H9 (cell line): Measurements from ENCODE around the gene PRICKLE1. TPM values are rescaled to one million over a fixed set of nuclear protein-coding genes. Genes with fewer than 3 reads are reported as not detected.

ENCODE experiments used
- DNase-seq: peaks from one replicate; pipeline ENCODE4 v3.0.0-alpha.2; 2017
- H2AFZ ChIP-seq: one replicate; pipeline ENCODE4 v1.6.1; 2013; ENCODE audit warnings: mild to moderate bottlenecking, low read length, control low read depth, moderate library complexity
- H2AK5ac ChIP-seq: 2 replicates; pipeline ENCODE4 v1.6.1; 2013; ENCODE audit warnings: low read length, control low read depth, mixed read lengths; ENCODE audit not compliant: insufficient read length
- H2BK120ac ChIP-seq: one replicate; pipeline ENCODE4 v1.6.1; 2013; ENCODE audit warnings: low read depth, mild to moderate bottlenecking, low read length, control low read depth, inconsistent platforms; ENCODE audit not compliant: poor library complexity, severe bottlenecking
- H2BK12ac ChIP-seq: 2 replicates; pipeline ENCODE4 v1.6.1; 2013; ENCODE audit warnings: low read length, control low read depth, mixed read lengths, low read depth; ENCODE audit not compliant: insufficient read length
- H2BK15ac ChIP-seq: 2 replicates; pipeline ENCODE4 v1.6.1; 2013; ENCODE audit warnings: low read depth, low read length, control low read depth
- H2BK20ac ChIP-seq: one replicate; pipeline ENCODE4 v1.6.1; 2013; ENCODE audit warnings: low read depth, mild to moderate bottlenecking, low read length, control low read depth, inconsistent platforms; ENCODE audit not compliant: poor library complexity, severe bottlenecking
- H2BK5ac ChIP-seq: 2 replicates; pipeline ENCODE4 v1.6.1; 2013; ENCODE audit warnings: low read length, control low read depth, mixed read lengths; ENCODE audit not compliant: insufficient read length
- H3K14ac ChIP-seq: 2 replicates; pipeline ENCODE4 v1.6.1; 2013; ENCODE audit warnings: low read length, control low read depth; ENCODE audit not compliant: insufficient read depth
- H3K18ac ChIP-seq: 2 replicates; pipeline ENCODE4 v1.6.1; 2013; ENCODE audit warnings: low read depth, mild to moderate bottlenecking, mixed read lengths, low read length, control low read depth; ENCODE audit not compliant: insufficient read length
- H3K23ac ChIP-seq: 2 replicates; pipeline ENCODE4 v1.6.1; 2013; ENCODE audit warnings: low read length, control low read depth, mixed read lengths, low read depth; ENCODE audit not compliant: insufficient read length
- H3K23me2 ChIP-seq: 2 replicates; pipeline ENCODE4 v1.6.1; 2013; ENCODE audit warnings: low read depth, mild to moderate bottlenecking, mixed read lengths, low read length, control low read depth; ENCODE audit not compliant: insufficient read length, poor library complexity, severe bottlenecking
- H3K27ac ChIP-seq: 2 replicates; pipeline ENCODE4 v1.5.1; 2013; ENCODE audit warnings: low read length, control low read depth, mixed read lengths, low read depth; ENCODE audit not compliant: insufficient read length
- H3K27me3 ChIP-seq: 2 replicates; pipeline ENCODE4 v1.6.1; 2013; ENCODE audit warnings: low read length, control low read depth, inconsistent platforms; ENCODE audit not compliant: insufficient read depth
- H3K4ac ChIP-seq: 2 replicates; pipeline ENCODE4 v1.6.1; 2013; ENCODE audit warnings: low read depth, mild to moderate bottlenecking, control low read depth, inconsistent platforms, low read length, moderate library complexity
- H3K4me1 ChIP-seq: 2 replicates; pipeline ENCODE4 v1.6.1; 2013; ENCODE audit warnings: low read length, control low read depth, inconsistent platforms; ENCODE audit not compliant: insufficient read depth
- H3K4me2 ChIP-seq: 2 replicates; pipeline ENCODE4 v1.6.1; 2013; ENCODE audit warnings: low read length, control low read depth, mixed read lengths; ENCODE audit not compliant: insufficient read length, insufficient read depth
- H3K56ac ChIP-seq: 2 replicates; pipeline ENCODE4 v1.6.1; 2013; ENCODE audit warnings: low read depth, mild to moderate bottlenecking, mixed read lengths, low read length, control low read depth; ENCODE audit not compliant: insufficient read length
- H3K79me1 ChIP-seq: 2 replicates; pipeline ENCODE4 v1.6.1; 2013; ENCODE audit warnings: low read depth, mild to moderate bottlenecking, moderate library complexity, low read length, control low read depth, inconsistent platforms; ENCODE audit not compliant: insufficient read depth, poor library complexity, severe bottlenecking
- H3K79me2 ChIP-seq: 2 replicates; pipeline ENCODE4 v1.6.1; 2013; ENCODE audit warnings: low read length, control low read depth, inconsistent platforms; ENCODE audit not compliant: insufficient read depth
- H3K9ac ChIP-seq: 2 replicates; pipeline ENCODE4 v1.6.1; 2013; ENCODE audit warnings: low read length, control low read depth, mixed read lengths; ENCODE audit not compliant: insufficient read length; ENCODE audit errors: extremely low read depth
- H3K9me3 ChIP-seq: one replicate; pipeline ENCODE4 v1.6.1; 2013; ENCODE audit warnings: low read depth, low read length, inconsistent platforms; ENCODE audit not compliant: control insufficient read depth
- H3T11ph ChIP-seq: one replicate; pipeline ENCODE4 v1.6.1; 2013; ENCODE audit warnings: mild to moderate bottlenecking, low read length, control low read depth, inconsistent platforms
- H4K20me1 ChIP-seq: one replicate; pipeline ENCODE4 v1.6.1; 2013; ENCODE audit not compliant: control insufficient read depth, insufficient read length, insufficient read depth
- H4K5ac ChIP-seq: 2 replicates; pipeline ENCODE4 v1.6.1; 2013; ENCODE audit warnings: low read depth, mild to moderate bottlenecking, mixed read lengths, low read length, control low read depth; ENCODE audit not compliant: insufficient read length
- H4K8ac ChIP-seq: replicated peaks from 2 replicates; pipeline ENCODE4 v1.6.1; 2013; ENCODE audit warnings: low read length, control low read depth, mixed read lengths, low read depth; ENCODE audit not compliant: insufficient read length
- H4K91ac ChIP-seq: 2 replicates; pipeline ENCODE4 v1.6.1; 2013; ENCODE audit warnings: low read depth, mild to moderate bottlenecking, moderate library complexity, mixed read lengths, low read length, control low read depth; ENCODE audit not compliant: insufficient read length
- H3K27ac Mint-ChIP-seq, 3 experiments: 2 replicates in 2 of 3; 3 replicates in 1 of 3; pipeline ENCODE4 v1.8.0; 2020 to 2021; ENCODE audit warnings: mixed read lengths in 3 of 3, mild to moderate bottlenecking in 1 of 3, moderate library complexity in 1 of 3
- H3K27me3 Mint-ChIP-seq: 2 replicates; pipeline ENCODE4 v1.8.0; 2021; ENCODE audit warnings: low read depth, mild to moderate bottlenecking, moderate library complexity, mixed read lengths
- H3K36me3 Mint-ChIP-seq, 3 experiments: 2 replicates in 2 of 3; 3 replicates in 1 of 3; pipeline ENCODE4 v1.8.0; 2020 to 2021; ENCODE audit warnings: low read depth in 3 of 3, mixed read lengths in 3 of 3; ENCODE audit not compliant: insufficient read depth in 1 of 3
- H3K4me1 Mint-ChIP-seq, 2 experiments: 2 replicates each; pipeline ENCODE4 v1.8.0; 2020; ENCODE audit warnings: mixed read lengths in 2 of 2
- H3K4me3 Mint-ChIP-seq, 2 experiments: 2 replicates in 1 of 2; 3 replicates in 1 of 2; pipeline ENCODE4 v1.8.0; 2020 to 2021; ENCODE audit warnings: mild to moderate bottlenecking in 2 of 2, mixed read lengths in 2 of 2, moderate library complexity in 1 of 2
- H3K9me3 Mint-ChIP-seq, 2 experiments: 2 replicates in 1 of 2; 3 replicates in 1 of 2; pipeline ENCODE4 v1.8.0; 2020; ENCODE audit warnings: mild to moderate bottlenecking in 2 of 2, mixed read lengths in 2 of 2, moderate library complexity in 1 of 2
- WGBS: extraction: QIAGEN DNeasy Blood & Tissue Kit; methylation state at CpG from one replicate; pipeline ENCODE4 v1.1.7; 2013; ENCODE audit warnings: missing lambda C conversion rate, low lambda C conversion rate, mixed read lengths; ENCODE audit not compliant: insufficient read length; ENCODE audit errors: extremely low coverage; 5-methylcytosine and 5-hydroxymethylcytosine counted together
- total RNA-seq: library from RNA; stranded (reverse); gene quantifications from 2 replicates; pipeline ENCODE4 v1.2.1, GENCODE V29; 2021
- TF ChIP-seq, protein P1 (sequence below): fragments of 200-600 bp; sonication (generic); conservative IDR thresholded peaks from 3 replicates; pipeline ENCODE4 v1.8.0; 2021; ENCODE audit warnings: antibody characterized with exemption, mild to moderate bottlenecking

The PRICKLE1 gene
- total RNA-seq, 1 experiment from 2014 or later: 20.5 TPM

DNA sequence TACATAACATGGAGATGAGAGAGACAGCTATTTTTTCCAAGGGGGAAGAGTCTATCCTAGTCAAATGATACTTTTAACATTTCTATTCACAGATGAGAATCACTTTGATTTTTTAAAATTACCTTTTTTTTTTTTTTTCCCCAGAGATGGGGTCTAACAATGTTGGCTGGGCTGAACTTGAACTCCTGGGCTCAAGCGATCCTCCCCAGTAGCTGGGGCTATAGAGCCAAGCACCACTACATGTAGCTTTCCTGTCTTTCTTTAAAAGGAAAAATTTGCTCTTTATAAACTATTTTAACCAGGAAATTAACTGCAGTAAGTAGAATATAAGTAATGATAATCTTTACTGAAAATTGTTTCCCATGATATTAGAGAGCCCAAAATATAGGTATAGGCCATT lies 3.3 kb downstream of the PRICKLE1 start:
- H3K56ac ChIP-seq: no peak overlapping the region
- no peaks in the 10 kb centered on the region for H3K79me2 ChIP-seq
- H2BK5ac ChIP-seq: no peak overlapping the region
- no peak overlapping the region for H2BK120ac ChIP-seq
- no peak overlapping the region for H3K14ac ChIP-seq
- TF ChIP-seq, protein P1, sequence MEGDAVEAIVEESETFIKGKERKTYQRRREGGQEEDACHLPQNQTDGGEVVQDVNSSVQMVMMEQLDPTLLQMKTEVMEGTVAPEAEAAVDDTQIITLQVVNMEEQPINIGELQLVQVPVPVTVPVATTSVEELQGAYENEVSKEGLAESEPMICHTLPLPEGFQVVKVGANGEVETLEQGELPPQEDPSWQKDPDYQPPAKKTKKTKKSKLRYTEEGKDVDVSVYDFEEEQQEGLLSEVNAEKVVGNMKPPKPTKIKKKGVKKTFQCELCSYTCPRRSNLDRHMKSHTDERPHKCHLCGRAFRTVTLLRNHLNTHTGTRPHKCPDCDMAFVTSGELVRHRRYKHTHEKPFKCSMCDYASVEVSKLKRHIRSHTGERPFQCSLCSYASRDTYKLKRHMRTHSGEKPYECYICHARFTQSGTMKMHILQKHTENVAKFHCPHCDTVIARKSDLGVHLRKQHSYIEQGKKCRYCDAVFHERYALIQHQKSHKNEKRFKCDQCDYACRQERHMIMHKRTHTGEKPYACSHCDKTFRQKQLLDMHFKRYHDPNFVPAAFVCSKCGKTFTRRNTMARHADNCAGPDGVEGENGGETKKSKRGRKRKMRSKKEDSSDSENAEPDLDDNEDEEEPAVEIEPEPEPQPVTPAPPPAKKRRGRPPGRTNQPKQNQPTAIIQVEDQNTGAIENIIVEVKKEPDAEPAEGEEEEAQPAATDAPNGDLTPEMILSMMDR: peak; percentile 24; the same call in 1 of the 3 replicates
- no peak for DNase-seq
- H3K27me3 ChIP-seq: peaks cover 14% of the 10 kb centered on the region; the same call in 1 of the 2 replicates
- peaks cover 4% of the 10 kb centered on the region for H4K20me1 ChIP-seq
- no peak overlapping the region for H3K27ac ChIP-seq
- H2AFZ ChIP-seq: no peak overlapping the region
- H4K91ac ChIP-seq: no peak overlapping the region
- H3K9me3 ChIP-seq: no peaks in the 10 kb centered on the region
- no peak overlapping the region for H4K5ac ChIP-seq
- peaks cover 20% of the 10 kb centered on the region for H3K23me2 ChIP-seq
- no peaks in the 10 kb centered on the region; a peak in 1 of 5 replicates for H3K9me3 Mint-ChIP-seq
- peaks cover 21 to 28% of the 10 kb centered on the region in 2 experiments for H3K4me1 Mint-ChIP-seq
- H3K27me3 Mint-ChIP-seq: peaks cover 42% of the 10 kb centered on the region
- H3T11ph ChIP-seq: no peak overlapping the region
- H3K4me2 ChIP-seq: no peak overlapping the region
- H2BK12ac ChIP-seq: no peak overlapping the region
- WGBS: no CpG with 5 or more reads among the region's 1 CpG
- no peak overlapping the region for H3K23ac ChIP-seq
- no peak overlapping the region for H2AK5ac ChIP-seq
- no peak overlapping the region for H2BK15ac ChIP-seq
- H3K18ac ChIP-seq: no peak overlapping the region
- no peak overlapping the region for H4K8ac ChIP-seq
- no peak overlapping the region for H3K4me3 Mint-ChIP-seq
- H3K4ac ChIP-seq: no peak overlapping the region
- H3K36me3 Mint-ChIP-seq: no peaks in the 10 kb centered on the region; a peak in 1 of 7 replicates
- no peak overlapping the region for H3K9ac ChIP-seq
- H3K79me1 ChIP-seq: no peaks in the 10 kb centered on the region
- peaks cover 5% of the 10 kb centered on the region; the same call in 1 of the 2 replicates for H3K4me1 ChIP-seq
- no peak overlapping the region for H2BK20ac ChIP-seq
- no peak overlapping the region for H3K27ac Mint-ChIP-seq
